HL-60/S4 treated with phorbol 12-myristate 13-acetate at 8.2 ng/mL for 4 days and 3 days (cell line): ENCODE results near the gene ETHE1.
"Not testable (repeated sequence)": the region's sequence is repeated elsewhere in the genome, so short reads cannot be mapped to it uniquely, and the experiment has no call there.

Experiments used
- in situ Hi-C: fragments of 300-500 bp; cut with MboI; formaldehyde crosslinking; loops from 2 replicates; pipeline ENCODE4 v1.15.0; 2022; ENCODE audit warnings: low sequenced_read_pairs

The ETHE1 gene

GRCh38 chr19:43524922-43525835 is 1.8 kb downstream of the ETHE1 start:
- in situ Hi-C loops, result loop anchor here (5.0 kb wide), 1 partner anchor 78 kb away; no protein-coding TSS in a partner anchor

DNA sequence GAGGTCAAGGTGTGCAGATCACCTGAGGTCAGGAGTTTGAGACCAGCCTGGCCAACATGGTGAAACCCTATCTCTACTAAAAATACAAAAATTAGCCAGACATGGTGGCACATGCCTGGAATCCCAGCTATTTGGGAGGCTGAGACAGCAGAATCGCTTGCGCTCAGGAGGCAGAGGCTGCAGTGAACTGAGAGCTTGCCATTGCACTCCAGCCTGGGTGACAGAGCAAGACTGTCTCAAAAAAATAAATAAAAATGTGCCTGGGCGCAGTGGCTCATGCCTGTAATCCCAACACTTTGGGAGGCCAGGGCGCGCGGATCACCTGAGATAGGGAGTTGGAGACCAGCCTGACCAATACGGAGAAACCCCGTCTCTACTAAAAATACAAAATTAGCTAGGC is 3.3 kb downstream of the ETHE1 start:
- in situ Hi-C loops, result loop anchor here (5.0 kb wide), 1 partner anchor 76 kb away; no protein-coding TSS in a partner anchor

DNA sequence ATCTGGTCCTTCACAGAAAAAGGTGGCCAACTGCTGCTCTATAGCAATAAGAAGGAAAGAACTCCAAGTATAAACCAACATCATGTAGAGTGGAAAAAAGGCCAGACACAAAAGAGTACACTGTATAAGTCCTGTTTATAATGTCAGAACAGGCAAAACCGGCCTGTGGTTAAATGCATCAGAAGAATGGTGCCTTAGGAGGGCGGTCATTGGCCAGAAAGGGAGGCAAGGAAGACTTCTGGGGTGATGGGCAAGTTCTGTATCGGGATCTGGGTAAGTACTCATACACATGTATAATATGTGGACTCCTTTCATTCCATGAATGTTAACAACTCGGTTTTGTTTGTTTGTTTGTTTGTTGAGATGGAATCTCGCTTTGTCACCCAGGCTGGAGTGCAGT is 4.1 kb downstream of the ETHE1 start:
- in situ Hi-C loops, result loop anchor here (5.0 kb wide), 1 partner anchor 76 kb away; no protein-coding TSS in a partner anchor

- in situ Hi-C loops, result loop anchor here (5.0 kb wide), 1 partner anchor 72 kb away; no protein-coding TSS in a partner anchor
Measured at GRCh38 chr19:43519436-43520088, 7.4 kb downstream of the ETHE1 start.

- in situ Hi-C loops, result no loop called here
Measured at GRCh38 chr19:43518051-43518450, 8.9 kb downstream of the ETHE1 start.

DNA sequence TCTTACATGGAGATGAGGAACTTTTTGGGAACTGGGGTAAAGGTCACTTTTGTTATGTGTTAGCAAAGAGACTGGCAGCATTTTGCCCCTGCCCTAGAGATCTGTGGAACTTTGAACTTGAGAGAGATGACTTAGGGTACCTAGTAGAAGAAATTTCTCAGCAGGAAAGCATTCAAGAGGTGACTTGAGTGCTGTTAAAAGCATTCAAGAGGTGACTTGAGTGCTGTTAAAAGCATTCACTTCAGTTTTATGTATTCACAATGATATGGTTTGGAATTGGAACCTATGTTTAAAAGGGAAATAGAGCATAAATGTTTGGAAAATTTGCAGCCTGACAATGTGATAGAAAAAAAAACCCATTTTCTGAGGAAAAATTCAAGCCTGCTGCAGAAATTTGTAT is 14.6 kb downstream of the ETHE1 start:
- in situ Hi-C loops, result not testable (repeated sequence)

DNA sequence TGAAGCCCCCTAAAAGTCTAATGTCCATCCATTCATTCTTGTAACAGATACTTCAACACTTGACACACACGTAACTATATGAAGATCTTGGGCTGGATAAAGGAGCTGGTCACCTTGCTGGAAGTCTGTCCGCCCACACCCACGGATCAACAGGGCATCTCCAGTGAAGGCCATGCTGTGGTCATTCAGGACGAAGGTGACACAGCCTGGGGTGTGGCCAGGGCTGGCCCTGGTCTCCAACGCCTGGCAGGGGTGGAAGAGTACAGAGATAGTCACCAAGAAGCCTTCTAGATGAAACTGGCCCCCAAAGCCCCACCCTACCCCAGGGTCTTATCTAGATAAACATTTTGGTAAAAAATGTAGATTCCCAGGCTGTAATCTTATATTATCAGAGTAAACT is 15.7 kb downstream of the ETHE1 start:
- in situ Hi-C loops, result no loop called here

DNA sequence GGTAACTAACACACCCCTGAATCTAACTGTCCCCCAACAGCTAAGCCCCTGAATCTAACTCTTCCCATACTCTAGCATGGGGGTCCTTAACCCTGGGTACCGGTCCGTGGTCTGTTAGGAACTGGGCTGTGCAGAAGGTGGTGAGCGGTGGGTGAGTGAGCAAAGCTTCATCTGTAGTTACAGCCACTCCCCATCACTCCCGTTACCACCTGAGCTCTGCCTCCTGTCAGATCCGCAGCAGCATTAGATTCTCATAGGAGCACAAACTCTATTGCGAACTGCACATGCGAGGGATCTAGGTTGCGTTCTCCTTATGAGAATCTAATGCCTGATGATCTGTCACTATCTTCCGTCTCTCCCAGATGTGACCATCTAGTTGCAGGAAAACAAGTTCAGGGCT is 16.3 kb downstream of the ETHE1 start:
- in situ Hi-C loops, result no loop called here

DNA sequence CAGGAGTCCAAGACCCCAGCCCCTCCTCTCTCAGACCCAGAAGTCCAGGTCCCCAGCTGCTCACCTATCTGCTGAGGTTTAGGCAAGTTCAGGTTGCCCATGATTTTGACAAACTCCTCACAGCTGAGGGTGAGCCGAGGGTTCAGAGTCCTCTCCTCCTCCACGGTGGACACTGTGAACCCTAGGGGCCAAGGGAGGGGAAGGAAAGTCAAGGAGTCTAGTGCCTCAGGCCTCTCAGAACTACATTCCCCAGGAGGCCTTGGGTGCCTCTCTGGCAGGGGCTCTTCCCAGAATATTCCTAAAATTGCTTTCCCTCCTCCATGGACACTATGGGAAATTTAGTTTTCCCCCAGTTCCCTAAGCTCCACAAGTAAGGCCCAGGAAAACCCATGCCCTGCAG is 19.1 kb downstream of the ETHE1 start:
- in situ Hi-C loops, result no loop called here

DNA sequence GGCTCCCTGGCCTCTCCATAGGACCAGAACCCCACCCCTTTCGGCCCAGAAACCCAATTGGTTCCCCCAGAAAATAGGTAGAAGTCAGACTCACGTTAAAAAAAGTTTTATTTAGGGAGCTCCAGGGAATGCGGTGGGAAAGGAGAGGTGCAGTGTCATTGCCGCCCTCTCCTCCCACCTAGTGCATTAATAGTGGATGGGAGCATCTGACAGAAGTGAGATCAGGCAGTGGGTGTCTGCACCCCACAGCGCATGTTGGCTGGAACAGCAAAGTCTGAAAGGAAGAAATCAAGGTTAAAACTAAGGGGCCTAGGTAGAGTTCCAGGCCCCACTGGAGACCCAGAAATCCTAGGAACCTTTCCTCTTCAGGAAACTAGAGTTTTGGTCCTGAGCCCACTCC is 20.4 kb downstream of the ETHE1 start:
- in situ Hi-C loops, result no loop called here

DNA sequence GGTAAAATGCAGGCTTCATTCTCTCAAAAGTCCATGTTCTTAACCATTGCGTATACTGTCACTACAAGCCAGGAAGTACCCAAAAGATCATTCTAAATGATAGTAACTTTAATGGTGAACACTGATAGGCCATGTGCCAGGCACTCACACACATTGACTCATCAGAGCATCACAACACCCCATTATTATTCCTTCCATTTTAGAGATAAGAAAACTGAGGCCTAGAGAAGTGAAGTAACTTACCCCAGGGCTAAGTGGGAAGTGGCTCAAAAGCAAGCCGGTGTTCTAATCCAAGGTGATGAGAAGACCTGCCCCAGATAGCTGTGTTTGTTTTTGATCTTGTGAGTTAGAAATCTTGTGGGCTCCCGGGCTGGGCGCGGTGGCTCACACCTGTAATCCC is 21.1 kb downstream of the ETHE1 start:
- in situ Hi-C loops, result no loop called here

DNA sequence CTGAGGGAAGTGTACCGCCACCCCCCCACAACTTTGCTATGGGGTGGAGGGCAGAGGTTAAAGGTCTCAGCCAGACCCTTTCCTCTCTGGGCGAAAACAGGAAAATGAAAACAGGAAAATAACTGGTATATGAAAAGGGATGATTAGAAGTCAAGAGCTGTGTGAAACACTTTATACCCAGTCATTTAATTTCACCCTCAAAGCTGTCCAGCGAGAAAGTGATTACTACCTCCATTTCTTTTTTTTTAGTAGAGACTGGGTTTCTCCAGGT is 21.9 kb downstream of the ETHE1 start:
- in situ Hi-C loops, result no loop called here

DNA sequence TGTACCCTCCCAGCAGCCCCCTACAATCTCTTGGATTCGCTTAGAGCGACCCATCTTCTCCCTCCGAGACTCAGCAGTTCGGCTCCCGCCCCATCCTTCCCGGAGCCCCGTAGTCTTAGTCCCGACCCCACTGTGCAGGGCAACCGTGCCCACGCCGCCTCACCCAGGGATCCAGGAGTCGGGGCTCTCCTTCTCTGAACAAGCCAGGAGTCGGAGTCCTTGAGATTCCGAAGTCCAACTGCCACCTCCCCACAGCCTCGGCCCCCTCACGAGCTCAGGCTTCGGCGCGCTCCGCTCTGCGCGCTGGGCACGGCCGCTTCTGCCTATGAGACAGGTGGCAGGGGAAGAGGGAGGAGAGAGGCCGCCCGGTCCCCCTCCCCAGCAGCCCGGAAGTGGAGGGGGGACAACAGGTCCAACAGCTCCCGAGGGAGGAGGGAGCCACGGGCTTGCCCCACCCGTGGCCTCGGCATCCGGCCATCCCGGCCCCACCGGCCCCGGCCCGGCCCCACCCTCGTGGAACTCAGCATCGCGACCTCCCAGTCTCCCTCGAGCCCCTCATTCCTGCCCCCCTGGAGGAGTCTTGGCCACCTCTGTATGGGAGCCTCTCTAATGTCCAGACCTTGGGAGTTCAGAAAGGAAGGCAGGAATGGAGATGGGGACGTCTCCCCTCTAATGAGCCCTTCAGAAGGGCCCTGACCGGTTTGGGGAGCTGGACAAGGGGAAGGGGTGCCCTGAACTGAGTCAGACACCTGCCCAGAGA is 22.4 kb downstream of the ETHE1 start, which contains the start of gene PHLDB3:
Gene PHLDB3, minus strand, starts transcription at position 321 of the 760 bp plus-strand sequence. CDS start 628 bp downstream, outside the sequence.
- in situ Hi-C loops, result no loop called here

DNA sequence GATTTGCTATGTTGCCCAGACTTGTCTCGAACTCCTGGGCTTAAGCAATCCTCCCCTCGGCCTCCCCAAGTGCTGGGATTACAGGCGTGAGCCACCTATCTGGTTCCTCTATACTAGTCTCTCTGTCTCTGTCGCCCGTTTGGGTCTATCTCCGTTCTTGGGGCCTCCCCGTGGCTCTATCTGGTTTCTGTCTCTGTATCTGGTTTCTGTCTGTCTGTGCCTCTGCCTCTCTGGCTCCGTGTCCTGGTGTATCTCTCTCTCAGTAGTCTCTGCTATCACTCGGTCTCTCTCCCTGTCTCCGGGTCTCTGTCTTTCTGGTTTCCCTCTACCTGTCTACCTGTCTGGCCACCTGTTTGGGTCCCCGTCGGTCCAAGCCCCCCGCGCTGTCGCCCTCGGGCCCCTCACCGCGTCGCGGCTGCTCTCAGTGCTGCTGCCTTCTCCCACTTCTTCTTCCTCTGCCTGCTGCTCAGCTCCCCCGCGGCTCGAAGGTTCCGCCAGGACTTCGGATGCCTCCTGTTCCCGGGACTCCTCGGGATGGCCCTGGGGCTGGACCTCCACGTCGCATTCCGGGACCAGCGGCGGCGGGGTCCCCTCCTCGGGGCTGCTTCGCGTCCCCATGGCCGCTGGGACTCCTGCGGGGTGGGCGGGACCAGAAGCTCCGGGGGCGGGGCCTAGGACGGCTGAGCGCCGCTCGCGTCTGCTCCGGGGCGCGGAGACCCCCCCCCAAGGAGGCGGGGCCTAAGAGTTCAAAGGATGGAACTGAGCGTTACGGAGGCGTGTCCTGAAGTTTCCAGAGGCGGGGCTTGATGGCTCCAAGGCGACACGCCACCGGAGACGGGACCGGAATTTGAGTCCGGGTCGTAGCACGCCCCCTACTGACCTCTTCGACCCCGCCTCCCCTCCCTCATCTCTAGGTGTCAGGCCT is 23.2 kb downstream of the ETHE1 start:
- in situ Hi-C loops, result no loop called here

- in situ Hi-C loops, result no loop called here
Measured at GRCh38 chr19:43502419-43502976, 24.5 kb downstream of the ETHE1 start.

- in situ Hi-C loops, result no loop called here
Measured at GRCh38 chr19:43501661-43502418, 25.2 kb downstream of the ETHE1 start.

DNA sequence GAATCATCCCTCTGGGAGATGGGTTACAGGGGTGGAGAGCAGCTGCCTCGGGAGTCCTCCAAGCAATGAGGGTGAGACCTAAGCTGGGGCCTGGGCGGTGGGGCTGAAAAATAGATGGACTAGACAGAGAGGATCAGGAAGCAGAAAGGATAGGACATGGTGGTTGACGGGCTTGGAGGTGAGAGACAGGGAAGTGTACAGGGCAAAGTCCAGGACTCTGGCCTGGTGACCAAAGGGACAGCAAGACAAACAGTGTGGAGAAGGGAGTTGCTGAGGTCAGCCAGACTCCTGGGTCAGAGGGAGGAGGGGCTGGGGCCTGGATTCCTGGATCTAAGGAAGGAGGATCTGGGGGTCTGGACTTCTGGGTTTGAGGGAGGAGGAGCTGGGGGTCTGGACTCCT is 28.0 kb downstream of the ETHE1 start:
- in situ Hi-C loops, result no loop called here

- in situ Hi-C loops, result no loop called here
Measured at GRCh38 chr19:43498233-43498842, 28.7 kb downstream of the ETHE1 start.

- in situ Hi-C loops, result no loop called here
Measured at GRCh38 chr19:43496960-43497359, 30.0 kb downstream of the ETHE1 start.
